Measurements from ENCODE around the gene TBX3.
"Not testable (repeated sequence)": the region's sequence is repeated elsewhere in the genome, so short reads cannot be mapped to it uniquely, and the experiment has no call there.

TBX3 gene

DNA sequence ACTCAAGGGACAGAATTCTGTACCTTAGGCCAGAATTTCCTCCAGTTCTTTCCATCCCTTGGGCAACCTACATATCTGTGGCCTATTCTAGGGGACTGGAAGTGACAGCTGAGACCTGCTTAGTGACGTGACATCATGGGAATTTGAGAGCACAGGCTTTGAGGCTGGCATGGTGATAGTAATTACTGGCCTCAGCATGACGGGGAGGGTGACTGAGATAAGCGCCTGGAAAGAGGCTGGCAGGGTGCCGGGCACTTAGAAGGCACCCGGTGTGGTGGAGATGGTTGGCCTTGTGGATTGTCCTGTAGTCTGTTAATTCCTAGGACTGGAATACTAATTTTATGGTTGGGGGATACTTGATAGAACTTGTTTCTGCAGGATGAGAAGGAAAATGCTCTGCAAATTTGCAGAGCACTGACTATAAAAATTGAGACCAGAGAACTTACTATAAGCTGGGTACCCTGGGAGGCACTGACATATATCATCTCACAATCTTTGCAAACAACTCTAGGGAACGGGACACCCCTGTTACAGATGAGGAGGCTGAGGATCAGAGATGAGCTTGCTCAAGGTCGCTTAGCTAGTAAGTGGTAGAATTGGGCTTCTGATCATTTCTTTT lies 42.2 kb upstream of the TBX3 start:
- Histone ChIP-seq H3K79me2 (ENCODE audit: insufficient read depth, low read length) (no peaks in the 10 kb centered on the region), H3K4me2 (ENCODE audit: low read length) (no peak overlapping the region), H3K36me3 (ENCODE audit: insufficient read depth, low read length) (no peaks in the 10 kb centered on the region), H4K20me1 (ENCODE audit: insufficient read depth, low read length) (no peaks in the 10 kb centered on the region), H3K9me3 (ENCODE audit: low read length) (no peaks in the 10 kb centered on the region), H2AFZ (ENCODE audit: low read length) (no peak overlapping the region), H3K9ac (ENCODE audit: low read length) (no peak overlapping the region), H3K4me3 (ENCODE audit: low read depth, low read length, poor library complexity, severe bottlenecking) (no peak overlapping the region), H3F3A (ENCODE audit: insufficient read depth, low read length) (no peaks in the 10 kb centered on the region), H3K9me2 (ENCODE audit: low read depth, low read length) (no peaks in the 10 kb centered on the region), H3K27me3 (ENCODE audit: insufficient read depth, low read length) (no peaks in the 10 kb centered on the region), H3K4me1 (ENCODE audit: insufficient read depth, low read length, severe bottlenecking) (no peaks in the 10 kb centered on the region), H3K27ac (ENCODE audit: low read depth, low read length, poor library complexity, severe bottlenecking) (no peak overlapping the region)
- TF ChIP-seq CTCF (IDR thresholded peaks at IDR 0.05; ENCODE audit: low read length) (no peak), EZH2 (IDR thresholded peaks at IDR 0.05; ENCODE audit: borderline replicate concordance, low read length) (no peak)

DNA sequence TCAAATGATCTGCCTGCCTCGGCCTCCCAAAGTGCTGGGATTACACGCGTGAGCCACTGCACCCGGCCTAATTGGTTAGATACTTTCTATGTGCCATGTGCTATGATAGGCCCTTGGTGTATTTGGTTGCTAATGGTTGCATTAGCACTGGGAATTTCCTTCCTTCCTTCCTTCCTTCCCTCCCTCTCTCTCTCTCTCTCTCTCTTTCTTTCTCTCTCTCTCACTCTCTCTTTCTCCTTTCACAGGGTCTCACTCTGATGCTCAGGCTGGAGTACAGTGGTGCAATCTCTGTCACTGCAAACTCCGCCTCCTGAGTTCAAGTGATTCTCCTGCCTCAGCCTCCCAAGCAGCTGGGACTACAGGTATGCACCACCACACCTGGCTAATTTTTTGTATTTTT lies 38.2 kb upstream of the TBX3 start:
- not testable (repeated sequence) for H3F3A ChIP-seq (ENCODE audit: insufficient read depth, low read length); H3K27ac ChIP-seq (ENCODE audit: low read depth, low read length, poor library complexity, severe bottlenecking); H2AFZ ChIP-seq (ENCODE audit: low read length); H4K20me1 ChIP-seq (ENCODE audit: insufficient read depth, low read length); H3K27me3 ChIP-seq (ENCODE audit: insufficient read depth, low read length); H3K9me2 ChIP-seq (ENCODE audit: low read depth, low read length); H3K9me3 ChIP-seq (ENCODE audit: low read length); H3K9ac ChIP-seq (ENCODE audit: low read length); H3K4me3 ChIP-seq (ENCODE audit: low read depth, low read length, poor library complexity, severe bottlenecking); H3K79me2 ChIP-seq (ENCODE audit: insufficient read depth, low read length); H3K4me1 ChIP-seq (ENCODE audit: insufficient read depth, low read length, severe bottlenecking); H3K36me3 ChIP-seq (ENCODE audit: insufficient read depth, low read length); H3K4me2 ChIP-seq (ENCODE audit: low read length)

DNA sequence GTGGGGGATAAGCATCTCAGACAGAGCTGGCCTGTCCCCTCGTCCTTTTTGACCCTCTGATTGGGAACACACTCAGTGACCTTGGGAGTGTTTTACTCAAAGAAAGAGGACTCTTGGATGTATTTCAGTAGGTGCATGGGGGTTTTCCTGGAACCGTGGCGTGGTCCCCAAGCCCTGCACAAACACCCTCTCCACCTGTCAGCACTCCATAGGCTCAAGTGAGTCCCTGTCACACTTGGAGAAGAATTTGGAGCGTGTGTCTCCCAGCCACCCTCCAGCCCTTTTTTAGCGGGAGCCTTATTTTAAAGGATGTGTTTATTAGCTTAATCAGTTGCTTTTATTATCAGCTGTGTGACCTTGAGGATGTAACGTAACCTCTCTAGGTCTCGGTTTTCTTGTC lies 37.3 kb upstream of the TBX3 start:
- H3K27ac ChIP-seq (ENCODE audit: low read depth, low read length, poor library complexity, severe bottlenecking) = no peak overlapping the region
- H3K36me3 ChIP-seq (ENCODE audit: insufficient read depth, low read length) = no peaks in the 10 kb centered on the region
- no peaks in the 10 kb centered on the region for H3K4me1 ChIP-seq (ENCODE audit: insufficient read depth, low read length, severe bottlenecking)
- H3K4me3 ChIP-seq (ENCODE audit: low read depth, low read length, poor library complexity, severe bottlenecking) = no peak overlapping the region
- no peak overlapping the region for H2AFZ ChIP-seq (ENCODE audit: low read length)
- no peaks in the 10 kb centered on the region for H3K9me2 ChIP-seq (ENCODE audit: low read depth, low read length)
- no peaks in the 10 kb centered on the region for H3K27me3 ChIP-seq (ENCODE audit: insufficient read depth, low read length)
- no peaks in the 10 kb centered on the region for H3K79me2 ChIP-seq (ENCODE audit: insufficient read depth, low read length)
- no peak for TF ChIP-seq CTCF (IDR thresholded peaks at IDR 0.05; ENCODE audit: low read length)
- TF ChIP-seq EZH2 (IDR thresholded peaks at IDR 0.05; ENCODE audit: borderline replicate concordance, low read length) = no peak
- H4K20me1 ChIP-seq (ENCODE audit: insufficient read depth, low read length) = no peaks in the 10 kb centered on the region
- no peak overlapping the region for H3K4me2 ChIP-seq (ENCODE audit: low read length)
- H3K9me3 ChIP-seq (ENCODE audit: low read length) = no peaks in the 10 kb centered on the region
- no peak overlapping the region for H3K9ac ChIP-seq (ENCODE audit: low read length)
- H3F3A ChIP-seq (ENCODE audit: insufficient read depth, low read length) = no peaks in the 10 kb centered on the region

DNA sequence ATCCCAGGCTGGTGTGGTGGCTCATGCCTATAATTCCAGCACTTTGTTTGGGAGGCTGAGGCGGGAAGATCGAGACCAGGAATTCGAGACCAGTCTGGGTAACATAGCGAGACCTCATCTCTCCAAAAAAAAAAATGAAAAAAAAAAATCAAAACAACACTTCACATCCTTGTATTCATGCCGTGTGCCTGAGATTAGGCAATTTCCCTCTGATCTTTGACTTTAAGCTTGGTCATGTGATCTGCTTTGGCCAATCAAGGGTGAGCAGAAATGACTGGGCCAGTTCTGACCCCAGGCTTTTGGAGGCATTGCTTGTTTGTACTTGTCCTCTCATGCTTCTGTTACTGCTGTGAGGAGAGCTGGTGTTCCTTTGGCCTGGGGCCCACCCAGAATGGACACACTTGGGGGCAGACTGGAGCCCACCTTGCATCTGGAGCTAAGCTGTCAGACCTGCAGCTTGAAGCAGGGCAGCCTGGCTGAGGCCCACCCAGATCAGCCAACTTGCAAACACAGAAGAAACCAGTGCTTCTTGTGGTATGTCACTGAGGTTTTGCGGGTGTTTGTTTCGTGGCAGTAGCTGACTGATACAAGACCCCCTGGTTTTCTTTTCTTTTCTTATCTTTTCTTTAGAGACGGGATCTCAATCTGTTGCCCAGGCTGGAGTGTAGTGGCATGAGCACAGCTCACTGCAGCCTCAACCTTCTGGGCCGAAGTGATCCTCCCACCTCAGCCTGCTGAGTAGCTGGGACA lies 29.7 kb upstream of the TBX3 start:
- TF ChIP-seq EZH2 (IDR thresholded peaks at IDR 0.05; ENCODE audit: borderline replicate concordance, low read length) (no peak), CTCF (IDR thresholded peaks at IDR 0.05; ENCODE audit: low read length) (no peak)
- H3K9me2 ChIP-seq (ENCODE audit: low read depth, low read length) = no peaks in the 10 kb centered on the region
- no peaks in the 10 kb centered on the region for H3K36me3 ChIP-seq (ENCODE audit: insufficient read depth, low read length)
- no peak overlapping the region for H3K27ac ChIP-seq (ENCODE audit: low read depth, low read length, poor library complexity, severe bottlenecking)
- H3K4me1 ChIP-seq (ENCODE audit: insufficient read depth, low read length, severe bottlenecking) = no peaks in the 10 kb centered on the region
- H3K79me2 ChIP-seq (ENCODE audit: insufficient read depth, low read length) = no peaks in the 10 kb centered on the region
- no peaks in the 10 kb centered on the region for H3K9me3 ChIP-seq (ENCODE audit: low read length)
- no peak overlapping the region for H2AFZ ChIP-seq (ENCODE audit: low read length)
- no peaks in the 10 kb centered on the region for H3F3A ChIP-seq (ENCODE audit: insufficient read depth, low read length)
- H3K9ac ChIP-seq (ENCODE audit: low read length) = no peak overlapping the region
- no peak overlapping the region for H3K4me3 ChIP-seq (ENCODE audit: low read depth, low read length, poor library complexity, severe bottlenecking)
- no peaks in the 10 kb centered on the region for H3K27me3 ChIP-seq (ENCODE audit: insufficient read depth, low read length)
- no peaks in the 10 kb centered on the region for H4K20me1 ChIP-seq (ENCODE audit: insufficient read depth, low read length)
- no peak overlapping the region for H3K4me2 ChIP-seq (ENCODE audit: low read length)
